ENCODE results near the gene PSMC3. TPM values are rescaled to one million over a fixed set of nuclear protein-coding genes. Genes with fewer than 3 reads are reported as not detected.

The PSMC3 gene
- total and polyA plus RNA-seq, 2 donors, result 104 to 136 TPM

GRCh38 chr11:47437746-47438418, 11.6 kb upstream of the PSMC3 start:
- peaks cover 0 to 4% of the 10 kb centered on the region in 2 donors for H3K4me1 ChIP-seq (ENCODE audit: control insufficient read depth in 2 of 2, insufficient read depth in 2 of 2, low read length in 2 of 2)
- DNase-seq (ENCODE audit: low read depth in 6 of 9, low spot score in 9 of 9), result no peak
- H3K27me3 ChIP-seq (ENCODE audit: control insufficient read depth in 2 of 2, insufficient read depth in 1 of 2, low read length in 1 of 2), result no peaks in the 10 kb centered on the region
- H3K27ac ChIP-seq (ENCODE audit: low read depth in 1 of 2, low read length in 1 of 2), result no peak overlapping the region
- 94% methylated on average over 16 of the region's 16 CpGs for WGBS
- H3K4me3 ChIP-seq (ENCODE audit: low read length in 2 of 2), result no peak overlapping the region
- no peaks in the 10 kb centered on the region for H3K36me3 ChIP-seq (ENCODE audit: control insufficient read depth in 2 of 2, insufficient read depth in 2 of 2, low read length in 1 of 2)
- peaks cover 0 to 8% of the 10 kb centered on the region in 2 donors for H3K9me3 ChIP-seq (ENCODE audit: control insufficient read depth in 2 of 2, insufficient read depth in 1 of 2, low read length in 1 of 2)

- 96% methylated on average over 11 of the region's 11 CpGs for WGBS
- Histone ChIP-seq H3K4me3 (ENCODE audit: low read length in 2 of 2) (no peak overlapping the region), H3K9me3 (ENCODE audit: control insufficient read depth in 2 of 2, insufficient read depth in 1 of 2, low read length in 1 of 2) (peaks cover 0 to 8% of the 10 kb centered on the region in 2 donors), H3K27me3 (ENCODE audit: control insufficient read depth in 2 of 2, insufficient read depth in 1 of 2, low read length in 1 of 2) (no peaks in the 10 kb centered on the region), H3K4me1 (ENCODE audit: control insufficient read depth in 2 of 2, insufficient read depth in 2 of 2, low read length in 2 of 2) (peaks cover 0 to under 1% of the 10 kb centered on the region in 2 donors), H3K27ac (ENCODE audit: low read depth in 1 of 2, low read length in 1 of 2) (no peak overlapping the region), H3K36me3 (ENCODE audit: control insufficient read depth in 2 of 2, insufficient read depth in 2 of 2, low read length in 1 of 2) (no peaks in the 10 kb centered on the region)
- DNase-seq (ENCODE audit: low read depth in 6 of 9, low spot score in 9 of 9), result no peak
Measured at GRCh38 chr11:47437218-47437745, 11.0 kb upstream of the PSMC3 start.

GRCh38 chr11:47436726-47437125, 10.5 kb upstream of the PSMC3 start:
- H3K36me3 ChIP-seq (ENCODE audit: control insufficient read depth in 2 of 2, insufficient read depth in 2 of 2, low read length in 1 of 2), result no peaks in the 10 kb centered on the region

GRCh38 chr11:47435687-47436086, 9.4 kb upstream of the PSMC3 start:
- Histone ChIP-seq H3K27ac (ENCODE audit: low read depth in 1 of 2, low read length in 1 of 2) (no peak overlapping the region), H3K27me3 (ENCODE audit: control insufficient read depth in 2 of 2, insufficient read depth in 1 of 2, low read length in 1 of 2) (no peaks in the 10 kb centered on the region), H3K9me3 (ENCODE audit: control insufficient read depth in 2 of 2, insufficient read depth in 1 of 2, low read length in 1 of 2) (peaks cover 0 to 8% of the 10 kb centered on the region in 2 donors), H3K4me1 (ENCODE audit: control insufficient read depth in 2 of 2, insufficient read depth in 2 of 2, low read length in 2 of 2) (peaks cover 9 to 16% of the 10 kb centered on the region in 2 donors), H3K36me3 (ENCODE audit: control insufficient read depth in 2 of 2, insufficient read depth in 2 of 2, low read length in 1 of 2) (no peaks in the 10 kb centered on the region), H3K4me3 (ENCODE audit: low read length in 2 of 2) (no peak overlapping the region)
- 99% methylated on average over 3 of the region's 3 CpGs for WGBS
- no peak for DNase-seq (ENCODE audit: low read depth in 6 of 9, low spot score in 9 of 9)

More at GRCh38 chr11:47436726-47437125, 10.5 kb upstream of the PSMC3 start:
- DNase-seq (ENCODE audit: low read depth in 6 of 9, low spot score in 9 of 9), result no peak
- Histone ChIP-seq H3K27ac (ENCODE audit: low read depth in 1 of 2, low read length in 1 of 2) (no peak overlapping the region), H3K4me3 (ENCODE audit: low read length in 2 of 2) (no peak overlapping the region), H3K9me3 (ENCODE audit: control insufficient read depth in 2 of 2, insufficient read depth in 1 of 2, low read length in 1 of 2) (peaks cover 0 to 8% of the 10 kb centered on the region in 2 donors), H3K4me1 (ENCODE audit: control insufficient read depth in 2 of 2, insufficient read depth in 2 of 2, low read length in 2 of 2) (peaks cover under 1 to 6% of the 10 kb centered on the region in 2 donors), H3K27me3 (ENCODE audit: control insufficient read depth in 2 of 2, insufficient read depth in 1 of 2, low read length in 1 of 2) (no peaks in the 10 kb centered on the region)
- WGBS, result 98% methylated on average over 3 of the region's 3 CpGs

GRCh38 chr11:47434011-47434786, 8.0 kb upstream of the PSMC3 start:
- 97% methylated on average over 7 of the region's 7 CpGs for WGBS
- H3K4me3 ChIP-seq (ENCODE audit: low read length in 2 of 2), result no peak overlapping the region
- peaks cover 0 to 8% of the 10 kb centered on the region in 2 donors for H3K9me3 ChIP-seq (ENCODE audit: control insufficient read depth in 2 of 2, insufficient read depth in 1 of 2, low read length in 1 of 2)
- H3K36me3 ChIP-seq (ENCODE audit: control insufficient read depth in 2 of 2, insufficient read depth in 2 of 2, low read length in 1 of 2), result no peaks in the 10 kb centered on the region
- no peaks in the 10 kb centered on the region for H3K27me3 ChIP-seq (ENCODE audit: control insufficient read depth in 2 of 2, insufficient read depth in 1 of 2, low read length in 1 of 2)
- no peak overlapping the region for H3K27ac ChIP-seq (ENCODE audit: low read depth in 1 of 2, low read length in 1 of 2)
- peaks cover 16 to 28% of the 10 kb centered on the region in 2 donors for H3K4me1 ChIP-seq (ENCODE audit: control insufficient read depth in 2 of 2, insufficient read depth in 2 of 2, low read length in 2 of 2)
- no peak for DNase-seq (ENCODE audit: low read depth in 6 of 9, low spot score in 9 of 9)

- Histone ChIP-seq H3K27ac (ENCODE audit: low read depth in 1 of 2, low read length in 1 of 2) (no peak overlapping the region), H3K4me3 (ENCODE audit: low read length in 2 of 2) (no peak overlapping the region), H3K36me3 (ENCODE audit: control insufficient read depth in 2 of 2, insufficient read depth in 2 of 2, low read length in 1 of 2) (no peaks in the 10 kb centered on the region), H3K4me1 (ENCODE audit: control insufficient read depth in 2 of 2, insufficient read depth in 2 of 2, low read length in 2 of 2) (peaks cover 16 to 28% of the 10 kb centered on the region in 2 donors), H3K27me3 (ENCODE audit: control insufficient read depth in 2 of 2, insufficient read depth in 1 of 2, low read length in 1 of 2) (no peaks in the 10 kb centered on the region), H3K9me3 (ENCODE audit: control insufficient read depth in 2 of 2, insufficient read depth in 1 of 2, low read length in 1 of 2) (peaks cover 0 to 8% of the 10 kb centered on the region in 2 donors)
- 96% methylated on average over 3 of the region's 3 CpGs for WGBS
- DNase-seq (ENCODE audit: low read depth in 6 of 9, low spot score in 9 of 9), result no peak
Measured at GRCh38 chr11:47433157-47433556, 6.9 kb upstream of the PSMC3 start.

GRCh38 chr11:47431356-47432083, 5.3 kb upstream of the PSMC3 start:
- DNase-seq (ENCODE audit: low read depth in 6 of 9, low spot score in 9 of 9), result peak in 1 of 9 donors; percentile 37
- peaks cover 16 to 32% of the 10 kb centered on the region in 2 donors for H3K4me1 ChIP-seq (ENCODE audit: control insufficient read depth in 2 of 2, insufficient read depth in 2 of 2, low read length in 2 of 2)
- H3K27ac ChIP-seq (ENCODE audit: low read depth in 1 of 2, low read length in 1 of 2), result peak overlapping the region in 1 of 2 donors; percentile 88
- H3K4me3 ChIP-seq (ENCODE audit: low read length in 2 of 2), result no peak overlapping the region
- H3K9me3 ChIP-seq (ENCODE audit: control insufficient read depth in 2 of 2, insufficient read depth in 1 of 2, low read length in 1 of 2), result peaks cover 0 to 2% of the 10 kb centered on the region in 2 donors
- no peaks in the 10 kb centered on the region for H3K36me3 ChIP-seq (ENCODE audit: control insufficient read depth in 2 of 2, insufficient read depth in 2 of 2, low read length in 1 of 2)
- 93% methylated on average over 9 of the region's 9 CpGs for WGBS
- no peaks in the 10 kb centered on the region for H3K27me3 ChIP-seq (ENCODE audit: control insufficient read depth in 2 of 2, insufficient read depth in 1 of 2, low read length in 1 of 2)

- DNase-seq (ENCODE audit: low read depth in 6 of 9, low spot score in 9 of 9), result peak in 4 of 9 donors; percentile 31 to 69 (median 46)
- Histone ChIP-seq H3K27ac (ENCODE audit: low read depth in 1 of 2, low read length in 1 of 2) (peak overlapping the region; percentile 58 to 88), H3K4me1 (ENCODE audit: control insufficient read depth in 2 of 2, insufficient read depth in 2 of 2, low read length in 2 of 2) (peaks cover 17 to 34% of the 10 kb centered on the region in 2 donors), H3K9me3 (ENCODE audit: control insufficient read depth in 2 of 2, insufficient read depth in 1 of 2, low read length in 1 of 2) (peaks cover 0 to 3% of the 10 kb centered on the region in 2 donors), H3K36me3 (ENCODE audit: control insufficient read depth in 2 of 2, insufficient read depth in 2 of 2, low read length in 1 of 2) (no peaks in the 10 kb centered on the region), H3K27me3 (ENCODE audit: control insufficient read depth in 2 of 2, insufficient read depth in 1 of 2, low read length in 1 of 2) (no peaks in the 10 kb centered on the region), H3K4me3 (ENCODE audit: low read length in 2 of 2) (no peak overlapping the region)
- WGBS, result 43% methylated on average over 5 of the region's 5 CpGs
Measured at GRCh38 chr11:47430524-47430923, 4.3 kb upstream of the PSMC3 start.

Data from thymus (tissue), 11 donors.